Measurements from ENCODE around the gene AMACR.
"Not testable (repeated sequence)": the region's sequence is repeated elsewhere in the genome, so short reads cannot be mapped to it uniquely, and the experiment has no call there.

Gene AMACR

GRCh38 chr5:34035756-34036155 lies 27.9 kb upstream of the AMACR start:
- DNase-seq = no peak

- DNase-seq = no peak
These were observed 26.9 kb upstream of the AMACR start for GRCh38 chr5:34034534-34035327.

- no peak for DNase-seq
These were observed 24.1 kb upstream of the AMACR start for GRCh38 chr5:34031966-34032365.

GRCh38 chr5:34031117-34031516 lies 23.3 kb upstream of the AMACR start:
- DNase-seq = no peak

GRCh38 chr5:34030585-34030984 lies 22.7 kb upstream of the AMACR start:
- not testable (repeated sequence) for DNase-seq

GRCh38 chr5:34030048-34030447 lies 22.2 kb upstream of the AMACR start:
- no peak for DNase-seq

- DNase-seq = no peak
These were observed 20.5 kb upstream of the AMACR start for GRCh38 chr5:34028349-34028748.

GRCh38 chr5:34026089-34026761 lies 18.4 kb upstream of the AMACR start:
- no peak for DNase-seq

GRCh38 chr5:34022121-34022705 lies 14.4 kb upstream of the AMACR start:
- no peak for DNase-seq

GRCh38 chr5:34021334-34021733 lies 13.5 kb upstream of the AMACR start:
- no peak for DNase-seq

- no peak for DNase-seq
These were observed 12.9 kb upstream of the AMACR start for GRCh38 chr5:34020726-34021125.

- no peak for DNase-seq
These were observed 9.4 kb upstream of the AMACR start for GRCh38 chr5:34017254-34017653.

GRCh38 chr5:34016750-34017149 lies 8.9 kb upstream of the AMACR start:
- no peak for DNase-seq

- DNase-seq = no peak
These were observed 8.4 kb upstream of the AMACR start for GRCh38 chr5:34016222-34016621.

GRCh38 chr5:34015120-34015822 lies 7.4 kb upstream of the AMACR start:
- DNase-seq = no peak

GRCh38 chr5:34014626-34015025 lies 6.8 kb upstream of the AMACR start:
- no peak for DNase-seq

- no peak for DNase-seq
These were observed 5.7 kb upstream of the AMACR start for GRCh38 chr5:34013547-34013946.

GRCh38 chr5:34012791-34013190 lies 4.9 kb upstream of the AMACR start:
- DNase-seq = no peak

- no peak for DNase-seq
These were observed 3.7 kb upstream of the AMACR start for GRCh38 chr5:34011536-34011935.

- DNase-seq = not testable (repeated sequence)
These were observed 2.3 kb upstream of the AMACR start for GRCh38 chr5:34010146-34010545.

GRCh38 chr5:34009610-34010009 lies 1.8 kb upstream of the AMACR start:
- DNase-seq = no peak

- no peak for DNase-seq
These were observed 952 bp upstream of the AMACR start for GRCh38 chr5:34008802-34009201.

GRCh38 chr5:34007201-34007620 lies 639 bp downstream of the AMACR start:
- DNase-seq = no peak

GRCh38 chr5:34005681-34006080 lies 2.2 kb downstream of the AMACR start:
- no peak for DNase-seq
